Measurements from ENCODE around the gene USP33.

GRCh38 chr1:77803371-77803770 is 43.7 kb upstream of the USP33 start:
- TF ChIP-seq, protein P1, sequence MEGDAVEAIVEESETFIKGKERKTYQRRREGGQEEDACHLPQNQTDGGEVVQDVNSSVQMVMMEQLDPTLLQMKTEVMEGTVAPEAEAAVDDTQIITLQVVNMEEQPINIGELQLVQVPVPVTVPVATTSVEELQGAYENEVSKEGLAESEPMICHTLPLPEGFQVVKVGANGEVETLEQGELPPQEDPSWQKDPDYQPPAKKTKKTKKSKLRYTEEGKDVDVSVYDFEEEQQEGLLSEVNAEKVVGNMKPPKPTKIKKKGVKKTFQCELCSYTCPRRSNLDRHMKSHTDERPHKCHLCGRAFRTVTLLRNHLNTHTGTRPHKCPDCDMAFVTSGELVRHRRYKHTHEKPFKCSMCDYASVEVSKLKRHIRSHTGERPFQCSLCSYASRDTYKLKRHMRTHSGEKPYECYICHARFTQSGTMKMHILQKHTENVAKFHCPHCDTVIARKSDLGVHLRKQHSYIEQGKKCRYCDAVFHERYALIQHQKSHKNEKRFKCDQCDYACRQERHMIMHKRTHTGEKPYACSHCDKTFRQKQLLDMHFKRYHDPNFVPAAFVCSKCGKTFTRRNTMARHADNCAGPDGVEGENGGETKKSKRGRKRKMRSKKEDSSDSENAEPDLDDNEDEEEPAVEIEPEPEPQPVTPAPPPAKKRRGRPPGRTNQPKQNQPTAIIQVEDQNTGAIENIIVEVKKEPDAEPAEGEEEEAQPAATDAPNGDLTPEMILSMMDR (IDR thresholded peaks at IDR 0.05), result no peak
- no peak for TF ChIP-seq POLR2A (IDR thresholded peaks at IDR 0.05)

Measured in heart left ventricle (tissue), 13 donors.